ENCODE measurements around the gene CRAT.

CRAT gene

GRCh38 chr9:129109952-129110739 is 447 bp downstream of the CRAT start:
- DNase-seq (ENCODE audit: low read depth): no peak

GRCh38 chr9:129109537-129109903 is 1.1 kb downstream of the CRAT start:
- no peak for DNase-seq (ENCODE audit: low read depth)

- no peak for DNase-seq (ENCODE audit: low read depth)
Observed at GRCh38 chr9:129108805-129109536, 1.6 kb downstream of the CRAT start.

GRCh38 chr9:129108083-129108804 is 2.3 kb downstream of the CRAT start:
- DNase-seq (ENCODE audit: low read depth): no peak

- DNase-seq (ENCODE audit: low read depth): no peak
Observed at GRCh38 chr9:129107651-129108050, 2.9 kb downstream of the CRAT start.

GRCh38 chr9:129105857-129106694 is 4.5 kb downstream of the CRAT start:
- DNase-seq (ENCODE audit: low read depth): no peak

- DNase-seq (ENCODE audit: low read depth): no peak
Observed at GRCh38 chr9:129104051-129104450, 6.5 kb downstream of the CRAT start.

GRCh38 chr9:129103595-129103965 is 7.0 kb downstream of the CRAT start:
- no peak for DNase-seq (ENCODE audit: low read depth)

- DNase-seq (ENCODE audit: low read depth): no peak
Observed at GRCh38 chr9:129102791-129103594, 7.6 kb downstream of the CRAT start.

GRCh38 chr9:129102095-129102525 is 8.5 kb downstream of the CRAT start:
- DNase-seq (ENCODE audit: low read depth): no peak

GRCh38 chr9:129101279-129101678 is 9.3 kb downstream of the CRAT start:
- DNase-seq (ENCODE audit: low read depth): no peak

GRCh38 chr9:129100383-129101169 is 10.0 kb downstream of the CRAT start:
- DNase-seq (ENCODE audit: low read depth): no peak

GRCh38 chr9:129098328-129098727 is 12.3 kb downstream of the CRAT start:
- DNase-seq (ENCODE audit: low read depth): no peak

- no peak for DNase-seq (ENCODE audit: low read depth)
Observed at GRCh38 chr9:129097671-129098306, 12.8 kb downstream of the CRAT start.

- no peak for DNase-seq (ENCODE audit: low read depth)
Observed at GRCh38 chr9:129095908-129096307, 14.7 kb downstream of the CRAT start.

GRCh38 chr9:129095170-129095667 is 15.4 kb downstream of the CRAT start:
- no peak for DNase-seq (ENCODE audit: low read depth)

GRCh38 chr9:129094387-129095169 is 16.0 kb downstream of the CRAT start:
- DNase-seq (ENCODE audit: low read depth): no peak

GRCh38 chr9:129093602-129094386 is 16.8 kb downstream of the CRAT start:
- DNase-seq (ENCODE audit: low read depth): no peak
